Parathyroid adenoma (tissue), 2 donors: ENCODE results near the gene RASA3.

ENCODE experiments used
- H2AFZ ChIP-seq: fragments of 300-600 bp; sonication (generic); one replicate; pipeline ENCODE4 v1.7.0; 2017; ENCODE audit warnings: antibody characterized with exemption, mild to moderate bottlenecking
- H3K27ac ChIP-seq: fragments of 300-600 bp; sonication (generic); one replicate; pipeline ENCODE4 v1.7.0; 2017
- H3K27me3 ChIP-seq: fragments of 300-600 bp; sonication (generic); one replicate; pipeline ENCODE4 v1.7.0; 2017; ENCODE audit warnings: low read length; ENCODE audit not compliant: control insufficient read depth, insufficient read depth
- H3K36me3 ChIP-seq: fragments of 300-600 bp; sonication (generic); one replicate; pipeline ENCODE4 v1.7.0; 2017; ENCODE audit warnings: low read length; ENCODE audit not compliant: control insufficient read depth, insufficient read depth
- H3K4me1 ChIP-seq: fragments of 300-600 bp; sonication (generic); one replicate; pipeline ENCODE4 v1.7.0; 2017; ENCODE audit warnings: control low read depth
- H3K4me2 ChIP-seq: fragments of 300-600 bp; sonication (generic); one replicate; pipeline ENCODE4 v1.7.0; 2017; ENCODE audit warnings: low read length
- H3K4me3 ChIP-seq: fragments of 300-600 bp; sonication (generic); one replicate; pipeline ENCODE4 v1.7.0; 2017; ENCODE audit warnings: low read depth, low read length
- H3K79me2 ChIP-seq: fragments of 300-600 bp; sonication (generic); one replicate; pipeline ENCODE4 v1.7.0; 2017; ENCODE audit warnings: control low read depth
- H3K9ac ChIP-seq: fragments of 300-600 bp; sonication (generic); one replicate; pipeline ENCODE4 v1.7.0; 2017; ENCODE audit warnings: mild to moderate bottlenecking
- H3K9me3 ChIP-seq: fragments of 300-600 bp; sonication (generic); one replicate; pipeline ENCODE4 v1.7.0; 2017; ENCODE audit warnings: low read length; ENCODE audit not compliant: control insufficient read depth
- TF ChIP-seq, protein P1 (sequence below): fragments of 300-600 bp; sonication (generic); IDR thresholded peaks from one replicate; pipeline ENCODE4 v1.7.0; 2017; ENCODE audit warnings: antibody characterized with exemption, mild to moderate bottlenecking
- donor health status: primary hyperparathyroidism.

The RASA3 gene

GRCh38 chr13:113997845-113998751, 134.3 kb downstream of the RASA3 start:
- H3K36me3 ChIP-seq, result no peaks in the 10 kb centered on the region
- H3K9me3 ChIP-seq, result no peaks in the 10 kb centered on the region
- H3K79me2 ChIP-seq, result no peaks in the 10 kb centered on the region
- H3K9ac ChIP-seq, result no peak overlapping the region
- no peaks in the 10 kb centered on the region for H3K27me3 ChIP-seq
- no peaks in the 10 kb centered on the region for H3K4me1 ChIP-seq
- H3K4me2 ChIP-seq, result no peak overlapping the region
- TF ChIP-seq, protein P1, sequence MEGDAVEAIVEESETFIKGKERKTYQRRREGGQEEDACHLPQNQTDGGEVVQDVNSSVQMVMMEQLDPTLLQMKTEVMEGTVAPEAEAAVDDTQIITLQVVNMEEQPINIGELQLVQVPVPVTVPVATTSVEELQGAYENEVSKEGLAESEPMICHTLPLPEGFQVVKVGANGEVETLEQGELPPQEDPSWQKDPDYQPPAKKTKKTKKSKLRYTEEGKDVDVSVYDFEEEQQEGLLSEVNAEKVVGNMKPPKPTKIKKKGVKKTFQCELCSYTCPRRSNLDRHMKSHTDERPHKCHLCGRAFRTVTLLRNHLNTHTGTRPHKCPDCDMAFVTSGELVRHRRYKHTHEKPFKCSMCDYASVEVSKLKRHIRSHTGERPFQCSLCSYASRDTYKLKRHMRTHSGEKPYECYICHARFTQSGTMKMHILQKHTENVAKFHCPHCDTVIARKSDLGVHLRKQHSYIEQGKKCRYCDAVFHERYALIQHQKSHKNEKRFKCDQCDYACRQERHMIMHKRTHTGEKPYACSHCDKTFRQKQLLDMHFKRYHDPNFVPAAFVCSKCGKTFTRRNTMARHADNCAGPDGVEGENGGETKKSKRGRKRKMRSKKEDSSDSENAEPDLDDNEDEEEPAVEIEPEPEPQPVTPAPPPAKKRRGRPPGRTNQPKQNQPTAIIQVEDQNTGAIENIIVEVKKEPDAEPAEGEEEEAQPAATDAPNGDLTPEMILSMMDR, result no peak
- H3K27ac ChIP-seq, result no peak overlapping the region
- H3K4me3 ChIP-seq, result no peak overlapping the region
- H2AFZ ChIP-seq, result no peak overlapping the region

DNA sequence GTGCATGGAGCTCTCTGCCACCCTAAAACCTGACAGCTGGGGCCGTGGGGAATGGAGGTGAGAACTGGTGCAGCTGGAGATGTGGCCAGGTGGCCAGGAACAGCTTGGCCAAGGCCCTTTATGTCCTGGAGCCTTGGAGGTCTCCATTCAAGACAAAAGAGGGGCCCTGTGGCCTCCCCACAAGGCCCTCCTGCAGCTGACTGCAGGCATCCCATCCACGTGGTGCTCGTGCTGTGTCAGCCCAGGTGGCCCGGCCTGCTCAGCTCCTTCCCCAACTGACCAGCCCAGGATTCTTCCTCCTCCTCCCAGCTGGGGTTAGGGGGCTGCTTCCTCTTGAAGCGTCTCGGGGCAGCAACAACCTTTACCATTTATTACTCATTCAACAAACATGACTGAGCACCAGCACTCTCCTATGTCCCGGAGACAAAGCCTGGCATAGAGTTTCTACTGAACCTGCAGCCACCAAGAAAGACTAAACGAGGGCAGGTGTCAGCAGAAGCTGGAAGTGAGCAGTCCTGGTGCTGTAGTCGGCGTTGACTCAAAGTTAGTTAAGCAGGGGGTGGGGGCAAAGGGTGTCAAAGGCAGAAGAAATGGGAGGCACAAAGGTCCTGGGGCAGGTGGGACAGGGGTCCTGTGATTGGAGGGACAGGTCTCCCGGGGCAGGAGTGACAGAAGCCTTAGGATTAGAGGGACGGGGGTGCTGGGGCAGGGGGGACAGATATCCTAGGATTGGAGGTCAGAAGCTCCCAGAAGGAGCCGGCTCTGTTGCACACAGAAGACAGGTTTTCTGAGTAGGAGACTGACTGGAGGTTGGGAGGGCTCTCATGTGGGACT, 135.3 kb downstream of the RASA3 start:
- Histone ChIP-seq H3K9ac (no peak overlapping the region), H3K4me3 (no peak overlapping the region), H3K79me2 (no peaks in the 10 kb centered on the region), H3K27me3 (no peaks in the 10 kb centered on the region), H3K36me3 (no peaks in the 10 kb centered on the region), H3K4me2 (no peak overlapping the region), H3K27ac (no peak overlapping the region), H2AFZ (no peak overlapping the region), H3K9me3 (no peaks in the 10 kb centered on the region), H3K4me1 (no peaks in the 10 kb centered on the region)
- TF ChIP-seq, protein P1, result no peak

- H3K9ac ChIP-seq, result no peak overlapping the region
- TF ChIP-seq, protein P1, result no peak
- no peaks in the 10 kb centered on the region for H3K36me3 ChIP-seq
- H3K27ac ChIP-seq, result no peak overlapping the region
- H3K4me3 ChIP-seq, result no peak overlapping the region
- H3K79me2 ChIP-seq, result no peaks in the 10 kb centered on the region
- H3K27me3 ChIP-seq, result no peaks in the 10 kb centered on the region
- no peak overlapping the region for H2AFZ ChIP-seq
- no peaks in the 10 kb centered on the region for H3K4me1 ChIP-seq
- H3K4me2 ChIP-seq, result no peak overlapping the region
- no peaks in the 10 kb centered on the region for H3K9me3 ChIP-seq
These were observed 136.1 kb downstream of the RASA3 start for GRCh38 chr13:113996081-113996911.

DNA sequence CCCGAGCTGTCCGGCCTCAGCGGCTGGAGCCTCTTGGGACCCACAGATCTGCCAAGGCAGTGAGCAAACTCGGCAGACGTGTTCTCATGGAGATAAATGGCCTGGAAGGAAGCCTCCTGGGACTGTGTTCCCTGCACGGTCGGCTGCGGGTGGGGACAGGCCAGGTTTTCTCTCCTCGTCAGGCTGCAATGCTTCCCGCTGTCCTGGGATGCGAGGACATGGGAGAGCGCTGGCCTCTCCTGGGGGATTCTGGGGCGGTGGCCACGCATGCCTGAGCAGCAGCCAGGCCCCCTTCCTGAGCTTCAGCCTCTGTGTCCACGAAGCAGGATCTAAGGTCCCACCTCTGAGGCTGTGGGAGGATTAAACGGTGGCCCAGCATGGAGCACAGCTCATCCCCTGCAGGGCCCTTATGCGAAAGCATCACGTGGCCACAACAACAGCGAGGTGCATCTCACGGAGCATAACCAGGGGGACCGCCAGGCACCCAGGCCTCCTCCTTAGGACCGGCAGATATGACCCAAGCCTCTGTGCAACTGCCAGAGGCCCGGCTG, 137.3 kb downstream of the RASA3 start:
- Histone ChIP-seq H3K79me2 (no peaks in the 10 kb centered on the region), H2AFZ (no peak overlapping the region), H3K4me1 (no peaks in the 10 kb centered on the region), H3K4me3 (no peak overlapping the region), H3K4me2 (no peak overlapping the region), H3K27me3 (no peaks in the 10 kb centered on the region), H3K27ac (no peak overlapping the region), H3K9me3 (no peaks in the 10 kb centered on the region), H3K9ac (no peak overlapping the region), H3K36me3 (no peaks in the 10 kb centered on the region)
- TF ChIP-seq, protein P1, result no peak
